ENCODE measurements around the gene MUC5B. TPM values are rescaled to one million over a fixed set of nuclear protein-coding genes. Genes with fewer than 3 reads are reported as not detected.

MUC5B gene
- total RNA-seq, 1 experiment from 2014 or later: not detected

DNA sequence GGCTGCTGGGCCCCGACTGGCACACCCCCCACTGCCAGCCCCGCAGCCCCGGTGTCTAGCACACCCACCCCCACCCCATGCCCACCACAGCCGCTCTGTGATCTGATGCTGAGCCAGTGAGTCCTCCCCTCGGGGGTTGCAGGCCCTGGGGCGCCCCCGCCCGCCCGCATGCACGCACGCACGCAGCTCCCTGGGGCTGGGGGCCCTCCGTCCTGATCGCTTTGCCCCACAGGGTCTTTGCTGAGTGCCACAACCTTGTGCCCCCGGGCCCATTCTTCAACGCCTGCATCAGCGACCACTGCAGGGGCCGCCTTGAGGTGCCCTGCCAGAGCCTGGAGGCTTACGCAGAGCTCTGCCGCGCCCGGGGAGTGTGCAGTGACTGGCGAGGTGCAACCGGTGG is 32.3 kb downstream of the MUC5B start:
- POLR2A ChIA-PET (ENCODE audit: low non-redundant PET): no interaction called here
- intact Hi-C loops (cut with micrococcal nuclease; ENCODE audit: unreplicated experiment): no loop called here
- H3K27me3 ChIP-seq (replicated peaks; ENCODE audit: insufficient read depth, low read depth, low read length, poor library complexity): no peaks in the 10 kb centered on the region
- no peak overlapping the region for H3K27ac ChIP-seq (ENCODE audit: low read depth, low read length, poor library complexity, severe bottlenecking)
- TF ChIP-seq EZH2 (IDR thresholded peaks at IDR 0.05; ENCODE audit: borderline replicate concordance, low read depth, low read length, poor library complexity, severe bottlenecking): no peak
- TF ChIP-seq, protein P1, sequence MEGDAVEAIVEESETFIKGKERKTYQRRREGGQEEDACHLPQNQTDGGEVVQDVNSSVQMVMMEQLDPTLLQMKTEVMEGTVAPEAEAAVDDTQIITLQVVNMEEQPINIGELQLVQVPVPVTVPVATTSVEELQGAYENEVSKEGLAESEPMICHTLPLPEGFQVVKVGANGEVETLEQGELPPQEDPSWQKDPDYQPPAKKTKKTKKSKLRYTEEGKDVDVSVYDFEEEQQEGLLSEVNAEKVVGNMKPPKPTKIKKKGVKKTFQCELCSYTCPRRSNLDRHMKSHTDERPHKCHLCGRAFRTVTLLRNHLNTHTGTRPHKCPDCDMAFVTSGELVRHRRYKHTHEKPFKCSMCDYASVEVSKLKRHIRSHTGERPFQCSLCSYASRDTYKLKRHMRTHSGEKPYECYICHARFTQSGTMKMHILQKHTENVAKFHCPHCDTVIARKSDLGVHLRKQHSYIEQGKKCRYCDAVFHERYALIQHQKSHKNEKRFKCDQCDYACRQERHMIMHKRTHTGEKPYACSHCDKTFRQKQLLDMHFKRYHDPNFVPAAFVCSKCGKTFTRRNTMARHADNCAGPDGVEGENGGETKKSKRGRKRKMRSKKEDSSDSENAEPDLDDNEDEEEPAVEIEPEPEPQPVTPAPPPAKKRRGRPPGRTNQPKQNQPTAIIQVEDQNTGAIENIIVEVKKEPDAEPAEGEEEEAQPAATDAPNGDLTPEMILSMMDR (conservative IDR thresholded peaks at IDR 0.05; ENCODE audit: low read depth, low read length): no peak
- no peak overlapping the region for H3K4me3 ChIP-seq (ENCODE audit: low read depth, low read length, poor library complexity, severe bottlenecking)
- CTCF ChIA-PET: no interaction called here
- no peaks in the 10 kb centered on the region for H3K9me3 ChIP-seq (ENCODE audit: low read depth, low read length, poor library complexity, severe bottlenecking)
- DNase-seq (ENCODE audit: low spot score): no peak
- BruUV-seq (replicated peaks): no TSS peak
- no peaks in the 10 kb centered on the region for H3K36me3 ChIP-seq (ENCODE audit: insufficient read depth, low read length, poor library complexity, severe bottlenecking)
- H3K4me1 ChIP-seq (ENCODE audit: insufficient read depth, low read length, poor library complexity, severe bottlenecking): no peaks in the 10 kb centered on the region

GRCh38 chr11:1256257-1257045 is 33.6 kb downstream of the MUC5B start:
- H3K4me3 ChIP-seq (ENCODE audit: low read depth, low read length, poor library complexity, severe bottlenecking): no peak overlapping the region
- no peak overlapping the region for H3K27ac ChIP-seq (ENCODE audit: low read depth, low read length, poor library complexity, severe bottlenecking)
- no peaks in the 10 kb centered on the region for H3K4me1 ChIP-seq (ENCODE audit: insufficient read depth, low read length, poor library complexity, severe bottlenecking)
- CTCF ChIA-PET: no interaction called here
- no peak for TF ChIP-seq EZH2 (IDR thresholded peaks at IDR 0.05; ENCODE audit: borderline replicate concordance, low read depth, low read length, poor library complexity, severe bottlenecking)
- TF ChIP-seq, protein P1 (conservative IDR thresholded peaks at IDR 0.05; ENCODE audit: low read depth, low read length): no peak
- no peaks in the 10 kb centered on the region for H3K27me3 ChIP-seq (replicated peaks; ENCODE audit: insufficient read depth, low read depth, low read length, poor library complexity)
- H3K36me3 ChIP-seq (ENCODE audit: insufficient read depth, low read length, poor library complexity, severe bottlenecking): no peaks in the 10 kb centered on the region
- POLR2A ChIA-PET (ENCODE audit: low non-redundant PET): no interaction called here
- H3K9me3 ChIP-seq (ENCODE audit: low read depth, low read length, poor library complexity, severe bottlenecking): no peaks in the 10 kb centered on the region
- no peak for DNase-seq (ENCODE audit: low spot score)
- no TSS peak for BruUV-seq (replicated peaks)
- intact Hi-C loops (cut with micrococcal nuclease; ENCODE audit: unreplicated experiment): no loop called here

DNA sequence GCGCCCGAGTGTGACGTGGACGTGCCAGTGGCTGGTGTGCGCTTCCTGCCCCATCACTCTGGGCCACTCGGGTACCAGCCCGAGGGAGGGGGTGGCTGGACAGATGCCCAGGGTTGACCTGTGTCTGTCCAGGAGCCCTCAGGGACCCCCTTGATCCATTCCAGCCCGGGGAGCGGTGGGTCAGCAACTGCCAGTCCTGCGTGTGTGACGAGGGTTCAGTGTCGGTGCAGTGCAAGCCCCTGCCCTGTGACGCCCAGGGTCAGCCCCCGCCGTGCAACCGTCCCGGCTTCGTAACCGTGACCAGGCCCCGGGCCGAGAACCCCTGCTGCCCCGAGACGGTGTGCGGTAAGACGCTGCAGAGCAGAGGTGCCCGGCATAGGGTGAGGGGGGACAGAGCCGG is 34.5 kb downstream of the MUC5B start:
- no peaks in the 10 kb centered on the region for H3K36me3 ChIP-seq (ENCODE audit: insufficient read depth, low read length, poor library complexity, severe bottlenecking)
- ChIA-PET POLR2A (ENCODE audit: low non-redundant PET) (no interaction called here), CTCF (no interaction called here)
- no peak for DNase-seq (ENCODE audit: low spot score)
- no peak overlapping the region for H3K4me3 ChIP-seq (ENCODE audit: low read depth, low read length, poor library complexity, severe bottlenecking)
- no TSS peak for BruUV-seq (replicated peaks)
- H3K9me3 ChIP-seq (ENCODE audit: low read depth, low read length, poor library complexity, severe bottlenecking): no peaks in the 10 kb centered on the region
- H3K27me3 ChIP-seq (replicated peaks; ENCODE audit: insufficient read depth, low read depth, low read length, poor library complexity): no peaks in the 10 kb centered on the region
- TF ChIP-seq, protein P1 (conservative IDR thresholded peaks at IDR 0.05; ENCODE audit: low read depth, low read length): no peak
- no peak for TF ChIP-seq EZH2 (IDR thresholded peaks at IDR 0.05; ENCODE audit: borderline replicate concordance, low read depth, low read length, poor library complexity, severe bottlenecking)
- intact Hi-C loops (cut with micrococcal nuclease; ENCODE audit: unreplicated experiment): no loop called here
- no peaks in the 10 kb centered on the region for H3K4me1 ChIP-seq (ENCODE audit: insufficient read depth, low read length, poor library complexity, severe bottlenecking)
- H3K27ac ChIP-seq (ENCODE audit: low read depth, low read length, poor library complexity, severe bottlenecking): no peak overlapping the region
